K562 (cell line): ENCODE data around the gene CHSY1. TPM values are rescaled to one million over a fixed set of nuclear protein-coding genes. Genes with fewer than 3 reads are reported as not detected.

ENCODE experiments used
- BACH1 ChIP-seq: fragments of 200-800 bp; sonication (Bioruptor generic); IDR thresholded peaks from 2 replicates; pipeline ENCODE4 v1.6.1; 2016; ENCODE audit warnings: missing genetic modification characterization, missing compliant biosample characterization
- CTCF ChIP-seq, 3 experiments: IDR thresholded peaks in 2 of 3; conservative IDR thresholded peaks in 1 of 3; 2 replicates each; pipeline ENCODE4 v1.5.1; 2011 to 2012; ENCODE audit warnings: low read length in 3 of 3, mild to moderate bottlenecking in 3 of 3, control low read depth in 2 of 3, improper control_type of control experiment in 1 of 3, inconsistent platforms in 1 of 3, low read depth in 1 of 3, mixed read lengths in 1 of 3, moderate library complexity in 1 of 3; ENCODE audit not compliant: insufficient read depth in 2 of 3
- ESRRA ChIP-seq: fragments of 450-650 bp; IDR thresholded peaks from 2 replicates; pipeline ENCODE4 v1.6.1; 2014; ENCODE audit warnings: low read depth, mild to moderate bottlenecking, moderate library complexity, borderline replicate concordance
- FOS ChIP-seq: IDR thresholded peaks from 3 replicates; pipeline ENCODE4 v1.6.1; 2011; ENCODE audit not compliant: insufficient read length; ENCODE audit errors: extremely low read depth
- HMGN3 ChIP-seq: IDR thresholded peaks from 2 replicates; pipeline ENCODE4 v1.6.1; 2011; ENCODE audit warnings: borderline replicate concordance, low read depth, mild to moderate bottlenecking, mixed read lengths, low read length; ENCODE audit not compliant: insufficient read length; ENCODE audit errors: extremely low read depth
- KLF10 ChIP-seq: fragments of 250-450 bp; sonication (Bioruptor Pico); IDR thresholded peaks from 2 replicates; pipeline ENCODE4 v1.6.1; 2021; ENCODE audit warnings: matching md5 sums
- MBD2 ChIP-seq: sonication (generic); IDR thresholded peaks from 2 replicates; pipeline ENCODE4 v1.6.1; 2016; ENCODE audit warnings: low read depth, borderline replicate concordance
- NFYB ChIP-seq: IDR thresholded peaks from 2 replicates; pipeline ENCODE4 v1.6.1; 2011; ENCODE audit warnings: mild to moderate bottlenecking, moderate library complexity; ENCODE audit not compliant: insufficient read length; ENCODE audit errors: extremely low read depth
- NR2C1 ChIP-seq, 2 experiments: fragments of 450-650 bp; IDR thresholded peaks; 2 replicates each; pipeline ENCODE4 v1.6.1; 2017; ENCODE audit warnings: mild to moderate bottlenecking in 2 of 2, antibody characterized with exemption in 1 of 2, inconsistent platforms in 1 of 2, missing compliant biosample characterization in 1 of 2, missing genetic modification characterization in 1 of 2
- PHF8 ChIP-seq: fragments of 200-600 bp; sonication (generic); IDR thresholded peaks from 2 replicates; pipeline ENCODE4 v1.6.1; 2012; ENCODE audit warnings: mixed run types, mild to moderate bottlenecking, inconsistent platforms, low read length, moderate library complexity, borderline replicate concordance
- RAD51 ChIP-seq: fragments of 450-650 bp; IDR thresholded peaks from 2 replicates; pipeline ENCODE4 v1.7.1; 2016; ENCODE audit warnings: low read depth, mild to moderate bottlenecking, borderline replicate concordance
- RBFOX2 ChIP-seq: fragments of 200-400 bp; formaldehyde crosslinking; IDR thresholded peaks from 2 replicates; pipeline ENCODE4 v1.6.1; 2017; ENCODE audit warnings: low read depth, mild to moderate bottlenecking, low read length, moderate library complexity
- RBM25 ChIP-seq: fragments of 200-400 bp; formaldehyde crosslinking; IDR thresholded peaks from 2 replicates; pipeline ENCODE4 v1.6.1; 2018; ENCODE audit warnings: low read length, low read depth, moderate library complexity; ENCODE audit not compliant: severe bottlenecking
- SMARCC2 ChIP-seq: fragments of 450-650 bp; IDR thresholded peaks from 2 replicates; pipeline ENCODE4 v1.6.1; 2017; ENCODE audit warnings: antibody characterized with exemption, moderate library complexity, mild to moderate bottlenecking, low read depth
- TCFL5 ChIP-seq: fragments of 250-450 bp; sonication (Bioruptor Pico); conservative IDR thresholded peaks from 2 replicates; pipeline ENCODE4 v1.6.1; 2021; ENCODE audit warnings: mild to moderate bottlenecking, moderate library complexity, matching md5 sums
- ZC3H4 ChIP-seq: sonication (generic); formaldehyde crosslinking; IDR thresholded peaks from 2 replicates; pipeline ENCODE4 v1.9.0; 2021; ENCODE audit warnings: missing genetic modification reagents, borderline replicate concordance
- ZC3H8 ChIP-seq: fragments of 450-650 bp; IDR thresholded peaks from 2 replicates; pipeline ENCODE4 v1.6.1; 2017
- ZNF143 ChIP-seq: sonication (generic); formaldehyde crosslinking; IDR thresholded peaks from 2 replicates; pipeline ENCODE4 v1.9.0; 2022; ENCODE audit warnings: mild to moderate bottlenecking, missing genetic modification reagents
- ZNF644 ChIP-seq: fragments of 200-800 bp; sonication (Bioruptor generic); IDR thresholded peaks from 2 replicates; pipeline ENCODE4 v1.6.1; 2016; ENCODE audit warnings: low read depth, missing genetic modification characterization, missing compliant biosample characterization
- polyA plus RNA-seq, 8 experiments: library from polyadenylated mRNA; depleted of rRNA in 4 of 8; stranded (reverse) in 5 of 8; unstranded in 3 of 8; fragments of >200 nt; fragmentation: Nextera tagmentation in 2 of 8; fragmentation: Illumina TruSeq in 1 of 8; extraction: Ambion mirVana in 2 of 8; extraction: Trizol in 1 of 8; gene quantifications; 2 replicates each; pipeline versions ENCODE4 v1.2.1 to v1.2.3, GENCODE V29; 2011 to 2014; ENCODE audit warnings: inconsistent platforms in 1 of 8, missing spikeins in 1 of 8
- total RNA-seq, 7 experiments: library from RNA; depleted of rRNA in 6 of 7; stranded (reverse); fragments of >200 nt in 6 of 7; fragmentation: Illumina TruSeq in 2 of 7; extraction: Trizol in 2 of 7; gene quantifications; 2 replicates each; pipeline versions ENCODE4 v1.2.1 to v1.2.3, GENCODE V29; 2011 to 2021; ENCODE audit warnings: low replicate concordance in 1 of 7
- TF ChIP-seq, protein P1 (sequence below): fragments of 250-450 bp; sonication (Bioruptor Pico); IDR thresholded peaks from 2 replicates; pipeline ENCODE4 v1.5.0; 2020; ENCODE audit warnings: mild to moderate bottlenecking
- TF ChIP-seq, protein P2 (sequence below): fragments of 250-450 bp; sonication (Bioruptor Pico); IDR thresholded peaks from 2 replicates; pipeline ENCODE4 v1.8.0; 2021; ENCODE audit warnings: moderate library complexity, mild to moderate bottlenecking, inconsistent platforms

The CHSY1 gene
- total and polyA plus RNA-seq, 9 of the 15 experiments (the other 6 are each of a cell fraction or from before 2014, with no cell fraction given), result 7.0 to 16.4 (median 13.4) TPM

- TF ChIP-seq BACH1 (tag), result no peak
- peak; percentile 70; the same call in 1 of the 2 replicates for TF ChIP-seq ESRRA
- peak; percentile 17 for TF ChIP-seq NFYB
- TF ChIP-seq HMGN3, result no peak
- TF ChIP-seq RAD51, result peak; percentile 87
- peak; percentile 67 for TF ChIP-seq NR2C1 (IDR thresholded peaks at IDR 0.05)
- peak; percentile 68 for TF ChIP-seq NR2C1 (tag; IDR thresholded peaks at IDR 0.05)
- 0 out of 2 replicates have a peak, but pooled peaks have one; percentile 2 for TF ChIP-seq ZNF143 (CRISPR knock-in tag)
- TF ChIP-seq KLF10 (CRISPR knock-in tag), result no peak
- TF ChIP-seq PHF8, result no peak
- TF ChIP-seq, protein P1, sequence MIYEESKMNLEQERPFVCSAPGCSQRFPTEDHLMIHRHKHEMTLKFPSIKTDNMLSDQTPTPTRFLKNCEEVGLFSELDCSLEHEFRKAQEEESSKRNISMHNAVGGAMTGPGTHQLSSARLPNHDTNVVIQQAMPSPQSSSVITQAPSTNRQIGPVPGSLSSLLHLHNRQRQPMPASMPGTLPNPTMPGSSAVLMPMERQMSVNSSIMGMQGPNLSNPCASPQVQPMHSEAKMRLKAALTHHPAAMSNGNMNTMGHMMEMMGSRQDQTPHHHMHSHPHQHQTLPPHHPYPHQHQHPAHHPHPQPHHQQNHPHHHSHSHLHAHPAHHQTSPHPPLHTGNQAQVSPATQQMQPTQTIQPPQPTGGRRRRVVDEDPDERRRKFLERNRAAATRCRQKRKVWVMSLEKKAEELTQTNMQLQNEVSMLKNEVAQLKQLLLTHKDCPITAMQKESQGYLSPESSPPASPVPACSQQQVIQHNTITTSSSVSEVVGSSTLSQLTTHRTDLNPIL, result no peak
- TF ChIP-seq MBD2, result no peak
- TF ChIP-seq ZNF644 (tag), result no peak
- no peak for TF ChIP-seq ZC3H4
- TF ChIP-seq ZC3H8, result no peak
- no peak for TF ChIP-seq RBM25
- peak; percentile 39 for TF ChIP-seq FOS
- TF ChIP-seq CTCF (IDR thresholded peaks at IDR 0.05 in 2 of 3, conservative IDR thresholded peaks at IDR 0.05 in 1 of 3; ENCODE audit: insufficient read depth in 2 of 3, low read depth in 1 of 3, low read length in 3 of 3), result peak in 1 of 3 experiments; percentile 20; a peak in 2 of 6 replicates
- TF ChIP-seq, protein P2, sequence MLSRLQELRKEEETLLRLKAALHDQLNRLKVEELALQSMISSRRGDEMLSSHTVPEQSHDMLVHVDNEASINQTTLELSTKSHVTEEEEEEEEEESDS (CRISPR knock-in tag), result no peak
- TF ChIP-seq RBFOX2, result no peak
- no peak for TF ChIP-seq TCFL5 (CRISPR knock-in tag)
- no peak for TF ChIP-seq SMARCC2
These were observed 106.5 kb downstream of the CHSY1 start (continued) for GRCh38 chr15:101145362-101145761.
